GM23338 (cell line): ENCODE measurements around the gene SNX8.

Source experiments
- CREB1 ChIP-seq: fragments of 250-450 bp; sonication (Bioruptor Pico); IDR thresholded peaks from 2 replicates; pipeline ENCODE4 v1.5.0; 2020; ENCODE audit warnings: low read depth, mild to moderate bottlenecking, moderate library complexity
- EZH2 ChIP-seq: fragments of 200-600 bp; sonication (generic); IDR thresholded peaks from one replicate; pipeline ENCODE4 v1.8.0; 2017; ENCODE audit warnings: antibody characterized with exemption, mild to moderate bottlenecking, low read depth; ENCODE audit not compliant: unreplicated experiment
- EZH2phosphoT487 ChIP-seq: fragments of 200-600 bp; sonication (generic); IDR thresholded peaks from one replicate; pipeline ENCODE4 v1.8.1; 2018; ENCODE audit warnings: antibody characterized with exemption; ENCODE audit not compliant: unreplicated experiment
- POLR2AphosphoS5 ChIP-seq: IDR thresholded peaks from 2 replicates; pipeline ENCODE4 v1.6.1; 2016; ENCODE audit warnings: antibody characterized with exemption, low read depth
- TF ChIP-seq, protein P1 (sequence below), 2 experiments: fragments of 200-600 bp in 1 of 2; sonication (generic) in 1 of 2; conservative IDR thresholded peaks; 2 replicates each; pipeline versions ENCODE4 v1.5.1 to v1.6.1; 2016 to 2017; ENCODE audit warnings: antibody characterized with exemption in 2 of 2, low read depth in 2 of 2, mild to moderate bottlenecking in 2 of 2, moderate library complexity in 1 of 2
- TF ChIP-seq, protein P2 (sequence below): IDR thresholded peaks from one replicate; pipeline ENCODE4 v1.6.1; 2018; ENCODE audit warnings: antibody characterized with exemption; ENCODE audit not compliant: unreplicated experiment

- TF ChIP-seq POLR2AphosphoS5 (no peak), EZH2 (no peak), CREB1 (CRISPR knock-in tag) (no peak), EZH2phosphoT487 (no peak)
- TF ChIP-seq, protein P1, sequence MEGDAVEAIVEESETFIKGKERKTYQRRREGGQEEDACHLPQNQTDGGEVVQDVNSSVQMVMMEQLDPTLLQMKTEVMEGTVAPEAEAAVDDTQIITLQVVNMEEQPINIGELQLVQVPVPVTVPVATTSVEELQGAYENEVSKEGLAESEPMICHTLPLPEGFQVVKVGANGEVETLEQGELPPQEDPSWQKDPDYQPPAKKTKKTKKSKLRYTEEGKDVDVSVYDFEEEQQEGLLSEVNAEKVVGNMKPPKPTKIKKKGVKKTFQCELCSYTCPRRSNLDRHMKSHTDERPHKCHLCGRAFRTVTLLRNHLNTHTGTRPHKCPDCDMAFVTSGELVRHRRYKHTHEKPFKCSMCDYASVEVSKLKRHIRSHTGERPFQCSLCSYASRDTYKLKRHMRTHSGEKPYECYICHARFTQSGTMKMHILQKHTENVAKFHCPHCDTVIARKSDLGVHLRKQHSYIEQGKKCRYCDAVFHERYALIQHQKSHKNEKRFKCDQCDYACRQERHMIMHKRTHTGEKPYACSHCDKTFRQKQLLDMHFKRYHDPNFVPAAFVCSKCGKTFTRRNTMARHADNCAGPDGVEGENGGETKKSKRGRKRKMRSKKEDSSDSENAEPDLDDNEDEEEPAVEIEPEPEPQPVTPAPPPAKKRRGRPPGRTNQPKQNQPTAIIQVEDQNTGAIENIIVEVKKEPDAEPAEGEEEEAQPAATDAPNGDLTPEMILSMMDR (conservative IDR thresholded peaks at IDR 0.05; ENCODE audit: low read depth in 2 of 2) = no peak
- TF ChIP-seq, protein P2, sequence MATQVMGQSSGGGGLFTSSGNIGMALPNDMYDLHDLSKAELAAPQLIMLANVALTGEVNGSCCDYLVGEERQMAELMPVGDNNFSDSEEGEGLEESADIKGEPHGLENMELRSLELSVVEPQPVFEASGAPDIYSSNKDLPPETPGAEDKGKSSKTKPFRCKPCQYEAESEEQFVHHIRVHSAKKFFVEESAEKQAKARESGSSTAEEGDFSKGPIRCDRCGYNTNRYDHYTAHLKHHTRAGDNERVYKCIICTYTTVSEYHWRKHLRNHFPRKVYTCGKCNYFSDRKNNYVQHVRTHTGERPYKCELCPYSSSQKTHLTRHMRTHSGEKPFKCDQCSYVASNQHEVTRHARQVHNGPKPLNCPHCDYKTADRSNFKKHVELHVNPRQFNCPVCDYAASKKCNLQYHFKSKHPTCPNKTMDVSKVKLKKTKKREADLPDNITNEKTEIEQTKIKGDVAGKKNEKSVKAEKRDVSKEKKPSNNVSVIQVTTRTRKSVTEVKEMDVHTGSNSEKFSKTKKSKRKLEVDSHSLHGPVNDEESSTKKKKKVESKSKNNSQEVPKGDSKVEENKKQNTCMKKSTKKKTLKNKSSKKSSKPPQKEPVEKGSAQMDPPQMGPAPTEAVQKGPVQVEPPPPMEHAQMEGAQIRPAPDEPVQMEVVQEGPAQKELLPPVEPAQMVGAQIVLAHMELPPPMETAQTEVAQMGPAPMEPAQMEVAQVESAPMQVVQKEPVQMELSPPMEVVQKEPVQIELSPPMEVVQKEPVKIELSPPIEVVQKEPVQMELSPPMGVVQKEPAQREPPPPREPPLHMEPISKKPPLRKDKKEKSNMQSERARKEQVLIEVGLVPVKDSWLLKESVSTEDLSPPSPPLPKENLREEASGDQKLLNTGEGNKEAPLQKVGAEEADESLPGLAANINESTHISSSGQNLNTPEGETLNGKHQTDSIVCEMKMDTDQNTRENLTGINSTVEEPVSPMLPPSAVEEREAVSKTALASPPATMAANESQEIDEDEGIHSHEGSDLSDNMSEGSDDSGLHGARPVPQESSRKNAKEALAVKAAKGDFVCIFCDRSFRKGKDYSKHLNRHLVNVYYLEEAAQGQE = no peak
These were observed 36.6 kb upstream of the SNX8 start for GRCh38 chr7:2350861-2351260.
